Activated T-cell treated with anti-CD3 and anti-CD28 coated beads for 4 hours (primary cell): ENCODE data around the gene RBFOX2.

ENCODE experiments used
- DNase-seq: peaks from one replicate; pipeline ENCODE4 v3.0.0-alpha.2; 2020

RBFOX2 gene

DNA sequence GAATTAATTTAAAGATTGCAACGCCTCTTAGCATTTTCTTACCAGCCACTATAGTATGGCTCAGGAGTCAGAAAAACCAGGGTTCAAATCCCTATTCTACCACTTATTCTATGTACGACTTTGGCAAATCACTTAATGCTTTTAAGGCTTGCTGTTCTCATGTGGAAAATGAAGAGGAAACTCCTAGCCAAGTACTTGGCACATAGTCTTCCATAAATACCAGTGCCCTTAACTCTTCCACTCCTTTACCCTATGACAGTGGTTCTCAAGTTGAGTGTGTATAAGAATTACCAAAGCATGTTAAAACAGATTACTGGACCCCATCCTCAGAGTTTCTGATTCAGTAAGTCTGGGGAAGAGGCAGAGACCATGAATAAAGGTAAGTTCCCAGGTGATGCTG lies 107.6 kb downstream of the RBFOX2 start:
- DNase-seq: no peak

DNA sequence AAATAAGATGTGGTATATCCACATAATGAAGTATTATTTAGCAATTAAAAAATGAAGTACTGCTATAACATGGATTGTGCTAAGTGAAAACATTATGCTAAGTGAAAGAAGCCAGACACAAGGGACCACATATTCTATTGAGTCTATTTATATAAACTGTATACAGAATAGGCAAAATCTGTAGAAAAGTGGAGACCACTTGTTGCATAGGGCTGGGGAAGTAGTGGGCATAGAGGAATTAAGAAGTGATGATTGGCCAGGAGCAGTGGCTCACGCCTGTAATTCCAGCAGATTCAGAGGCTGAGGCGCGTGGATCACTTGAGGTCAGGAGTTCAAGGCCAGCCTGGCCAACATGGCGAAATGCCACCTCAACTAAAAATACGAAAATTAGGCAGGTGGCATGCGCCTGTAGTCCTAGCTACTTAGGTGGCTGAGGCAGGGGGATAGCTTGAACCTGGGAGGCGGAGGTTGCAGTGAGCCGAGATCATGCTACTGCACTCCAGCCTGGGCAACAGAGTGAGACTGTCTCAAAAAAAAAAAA lies 109.6 kb downstream of the RBFOX2 start:
- no peak for DNase-seq

DNA sequence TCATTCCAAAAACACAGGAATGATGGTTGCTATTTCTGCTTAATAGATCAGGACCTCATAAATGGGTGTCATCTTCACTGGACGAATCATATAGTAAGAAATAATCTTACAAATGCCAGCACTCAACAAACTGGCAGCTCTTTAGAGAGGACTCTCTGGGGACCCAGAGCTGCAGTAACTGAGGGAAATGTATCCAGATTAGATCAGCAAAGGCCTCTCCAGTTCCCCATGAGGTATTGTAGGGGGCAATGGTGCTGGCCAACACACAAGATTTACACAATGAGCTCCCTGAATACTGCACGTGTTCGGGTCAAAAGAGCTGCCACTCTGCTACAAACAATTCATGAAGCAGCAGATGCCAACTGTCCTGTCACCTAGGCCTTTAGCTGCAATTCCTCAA lies 110.2 kb downstream of the RBFOX2 start:
- no peak for DNase-seq

DNA sequence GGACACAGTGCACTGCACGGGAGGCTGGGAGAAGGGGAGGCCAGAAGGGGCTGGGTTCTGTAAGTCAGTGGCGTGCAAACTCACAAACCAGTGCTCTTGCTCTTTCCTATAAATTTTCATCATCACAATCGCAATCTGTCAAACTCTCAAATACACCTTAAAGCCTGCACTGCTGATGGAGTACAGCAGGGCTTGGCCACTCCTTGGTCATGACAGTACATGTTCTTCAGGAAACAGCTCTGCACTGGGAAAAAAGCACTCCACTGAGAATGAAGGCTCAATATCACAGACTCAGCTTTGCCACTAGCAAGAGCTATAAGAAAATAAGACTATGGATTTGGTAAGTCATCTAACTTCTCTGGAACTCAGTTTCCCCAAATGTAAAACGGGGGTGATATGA lies 111.0 kb downstream of the RBFOX2 start:
- DNase-seq: no peak

DNA sequence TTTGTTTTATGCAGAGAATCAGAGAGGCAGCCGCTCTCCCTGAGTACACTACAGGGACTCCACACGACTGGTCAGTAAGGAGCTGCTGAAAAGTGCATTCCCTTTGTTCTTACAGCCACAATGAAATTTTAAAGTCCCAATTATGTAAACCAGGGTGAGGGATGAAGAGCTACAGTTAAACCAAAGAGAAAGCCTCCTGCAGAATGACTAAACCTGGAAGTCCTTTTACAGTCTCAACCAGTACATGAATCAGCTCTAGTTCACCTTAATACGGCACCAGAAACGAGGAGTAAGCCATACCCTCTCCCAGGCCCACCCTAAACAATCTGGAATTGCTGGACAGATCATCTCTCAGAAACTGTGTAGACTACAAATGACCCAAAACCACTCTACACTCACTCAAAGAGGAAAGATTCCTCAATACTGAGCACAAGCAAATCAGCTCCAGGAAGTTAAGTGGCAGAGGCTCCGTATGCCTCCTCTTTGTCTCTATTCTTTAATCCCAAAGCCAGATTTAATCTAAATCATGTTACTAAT lies 113.1 kb downstream of the RBFOX2 start:
- no peak for DNase-seq

DNA sequence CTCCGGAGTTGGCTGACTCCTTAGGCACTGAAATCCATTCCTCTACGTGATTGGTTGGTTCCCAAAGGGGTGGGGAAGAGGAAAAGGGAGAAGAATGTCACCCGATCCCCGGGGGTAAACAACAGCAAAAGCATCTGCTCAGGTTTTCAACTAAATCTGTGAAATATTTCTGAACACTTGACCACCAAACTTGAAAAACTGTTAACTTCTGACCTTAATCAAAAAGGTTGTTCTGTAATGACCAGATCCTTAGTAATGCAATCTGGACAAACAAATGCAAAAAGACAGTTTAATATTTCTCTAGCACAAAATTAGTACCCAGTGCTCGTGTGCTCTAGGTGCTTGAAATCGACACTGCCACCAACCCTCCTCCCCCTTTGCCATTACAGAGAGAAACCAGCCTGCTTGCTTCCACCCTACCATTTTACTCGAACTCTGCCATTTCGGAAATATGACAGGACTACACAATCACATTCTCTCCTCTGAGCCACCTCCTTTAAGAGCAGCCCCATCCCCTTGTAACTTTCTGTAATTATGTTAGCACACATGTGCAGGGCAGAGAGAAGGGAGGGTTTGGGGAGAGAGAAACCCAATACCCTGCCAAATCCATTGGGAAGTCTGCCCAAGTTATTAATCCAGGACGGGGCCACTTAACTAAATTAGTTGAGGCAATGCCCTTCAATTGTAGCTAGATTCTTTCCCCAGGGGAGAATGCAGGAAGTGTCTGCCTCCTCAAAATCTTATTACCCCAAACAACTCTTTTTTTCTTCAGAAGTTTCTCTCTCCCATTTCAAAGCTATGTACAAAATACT lies 113.8 kb downstream of the RBFOX2 start:
- no peak for DNase-seq

DNA sequence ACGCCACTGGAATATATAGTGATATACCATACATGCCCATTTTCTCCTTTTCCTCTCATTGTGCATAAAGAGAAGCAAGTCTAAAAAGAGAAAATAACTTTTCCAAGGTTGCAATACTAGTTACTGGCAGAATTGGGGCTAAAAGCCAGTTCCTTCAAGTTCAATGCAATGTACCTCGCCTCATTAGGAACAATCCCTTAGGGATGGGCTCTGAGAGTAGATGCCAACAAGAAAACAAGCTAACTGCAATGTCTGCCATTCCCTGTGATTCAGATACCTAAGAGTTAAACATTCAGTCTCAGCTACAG lies 114.3 kb downstream of the RBFOX2 start:
- DNase-seq: no peak

DNA sequence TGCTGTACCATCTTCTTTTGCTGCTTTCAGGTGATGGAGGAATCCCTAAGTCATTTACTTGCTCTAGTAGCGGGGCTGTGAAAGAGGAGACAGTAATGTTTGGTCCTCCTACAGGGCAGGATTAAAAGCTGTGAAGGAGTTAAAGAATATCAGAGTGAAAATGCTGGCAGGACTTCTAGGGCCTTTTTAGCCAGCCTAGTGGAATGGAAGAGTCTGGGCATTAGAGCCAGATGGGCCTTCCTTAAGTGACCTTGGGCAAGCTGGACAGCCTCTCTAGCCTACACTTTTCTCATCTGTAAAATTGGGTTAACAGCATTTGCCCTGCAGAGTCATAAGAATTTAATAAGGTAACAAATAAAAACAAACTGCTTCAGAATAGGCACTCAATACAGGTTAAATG lies 114.7 kb downstream of the RBFOX2 start:
- DNase-seq: no peak

DNA sequence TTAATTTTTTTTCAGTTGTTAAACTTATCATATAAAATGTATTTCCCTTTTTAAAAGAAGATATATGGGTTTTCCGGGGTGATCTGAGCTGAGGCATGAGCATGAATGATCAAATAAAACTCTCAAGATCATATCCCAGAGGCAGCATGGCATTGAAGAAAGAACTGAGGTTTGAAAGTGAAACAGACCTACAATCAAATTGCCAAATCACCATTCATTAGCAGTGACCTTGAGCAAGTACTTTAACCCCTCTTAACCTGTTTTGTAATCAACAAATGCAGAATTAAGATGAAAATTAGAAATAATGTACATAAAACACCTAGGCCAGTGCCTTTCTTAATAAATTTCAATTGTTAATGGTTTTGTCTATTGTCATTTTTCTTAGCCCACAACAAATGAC lies 116.0 kb downstream of the RBFOX2 start:
- no peak for DNase-seq

DNA sequence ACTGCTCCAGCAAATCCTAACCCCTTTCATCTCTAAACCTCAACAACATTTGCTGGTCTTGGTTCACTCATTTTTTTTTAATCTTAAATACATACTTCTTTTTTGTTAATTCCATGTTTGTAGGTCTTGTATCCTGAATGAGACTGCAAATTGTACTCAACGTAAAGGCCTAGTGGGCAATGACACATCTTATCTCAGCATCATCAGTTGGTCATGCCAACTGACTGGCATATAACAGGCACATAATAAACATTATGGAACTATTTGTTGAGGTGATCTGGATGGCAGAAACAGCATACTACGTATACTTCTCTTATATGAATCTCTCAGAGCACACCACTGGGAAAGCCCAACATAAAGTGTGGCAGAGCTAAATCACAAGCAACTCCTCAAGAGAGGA lies 116.7 kb downstream of the RBFOX2 start:
- no peak for DNase-seq

DNA sequence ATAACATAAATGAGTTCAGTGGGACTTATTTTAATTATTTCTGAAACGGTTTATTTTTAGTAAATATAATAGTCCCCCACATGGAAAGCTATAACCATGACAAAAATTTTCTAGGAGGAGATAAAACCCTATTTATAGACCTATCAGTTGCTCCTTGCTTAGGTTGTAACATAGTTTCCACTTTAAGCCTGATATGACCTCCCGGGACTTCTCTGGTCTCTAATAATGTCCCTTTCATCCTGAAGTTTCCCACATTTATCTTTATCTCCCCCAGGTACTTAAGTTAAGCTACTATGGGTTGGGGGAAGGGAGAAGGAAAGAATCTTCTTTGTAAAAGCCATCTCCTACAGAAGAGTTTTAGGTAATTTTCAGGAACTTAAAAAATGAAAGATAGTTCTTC lies 117.7 kb downstream of the RBFOX2 start:
- no peak for DNase-seq

DNA sequence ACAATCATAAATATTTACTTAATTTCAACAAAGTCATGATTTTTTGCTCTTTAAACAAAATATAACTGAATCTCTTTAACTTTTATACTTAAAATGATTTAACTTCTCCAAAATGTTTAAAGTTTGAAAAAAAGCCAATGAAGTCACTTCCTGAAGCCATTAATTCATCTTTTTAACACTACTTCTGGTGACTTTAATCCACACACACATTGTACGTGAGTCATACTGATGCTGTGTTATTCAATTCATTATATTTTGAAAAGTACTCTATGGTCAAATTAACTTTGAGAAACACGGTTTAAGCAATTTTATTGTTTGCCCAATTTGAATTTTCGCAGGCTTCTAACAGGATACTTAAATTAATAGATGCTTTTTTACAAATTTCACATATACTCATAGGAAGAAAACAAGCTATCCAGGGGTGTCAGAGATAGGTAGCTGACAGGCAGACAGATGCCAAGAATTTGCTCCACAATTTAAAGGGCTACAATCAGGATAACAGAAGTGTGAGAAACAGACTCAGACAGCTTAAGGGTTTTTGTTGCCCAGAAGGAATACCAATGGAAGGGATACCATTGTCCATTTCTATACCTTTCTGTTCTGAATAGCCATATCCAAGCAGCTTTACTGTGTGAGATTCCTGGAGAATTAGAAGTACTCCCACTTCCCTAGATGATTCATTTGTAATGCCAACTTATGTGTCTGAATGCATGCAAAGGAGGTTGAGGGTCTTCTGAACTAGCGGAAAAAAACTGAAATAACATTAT lies 118.4 kb downstream of the RBFOX2 start:
- no peak for DNase-seq

DNA sequence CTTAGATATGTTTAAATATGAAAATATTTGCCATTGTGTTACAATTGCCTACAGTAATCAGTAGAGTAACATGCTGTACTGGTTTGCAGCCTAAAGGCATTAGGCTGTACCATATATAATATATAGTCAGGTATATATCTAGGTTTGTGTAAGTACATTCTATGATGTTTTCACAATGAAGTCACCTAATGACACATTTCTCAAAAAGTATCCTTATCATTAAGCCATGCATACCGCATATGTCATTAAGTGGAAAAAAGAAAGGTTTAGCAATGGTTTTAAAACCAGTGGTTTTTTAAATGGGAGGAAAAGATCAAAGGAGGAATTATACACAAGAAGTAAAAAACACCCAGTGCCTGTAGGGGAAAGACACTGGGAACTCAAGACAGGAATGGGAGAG lies 122.7 kb downstream of the RBFOX2 start:
- DNase-seq: no peak

DNA sequence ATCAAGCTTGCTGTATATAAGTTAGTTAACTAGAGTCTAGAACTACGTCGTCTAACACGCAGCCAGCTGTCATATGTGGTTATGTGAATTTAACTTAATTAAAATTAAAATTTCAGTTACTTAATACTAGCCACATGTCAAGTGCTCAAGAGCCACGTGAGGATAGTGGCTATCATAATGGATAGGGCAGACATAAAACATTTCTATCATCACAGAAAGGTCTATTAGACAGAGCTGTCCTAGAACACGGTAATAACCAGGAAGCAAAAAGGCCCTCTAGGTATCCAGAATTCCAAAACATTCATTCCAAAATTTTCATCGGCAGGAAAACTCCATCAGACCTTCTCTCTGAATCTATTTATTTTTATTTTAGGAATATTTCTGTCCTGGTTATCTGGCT lies 123.9 kb downstream of the RBFOX2 start:
- no peak for DNase-seq

DNA sequence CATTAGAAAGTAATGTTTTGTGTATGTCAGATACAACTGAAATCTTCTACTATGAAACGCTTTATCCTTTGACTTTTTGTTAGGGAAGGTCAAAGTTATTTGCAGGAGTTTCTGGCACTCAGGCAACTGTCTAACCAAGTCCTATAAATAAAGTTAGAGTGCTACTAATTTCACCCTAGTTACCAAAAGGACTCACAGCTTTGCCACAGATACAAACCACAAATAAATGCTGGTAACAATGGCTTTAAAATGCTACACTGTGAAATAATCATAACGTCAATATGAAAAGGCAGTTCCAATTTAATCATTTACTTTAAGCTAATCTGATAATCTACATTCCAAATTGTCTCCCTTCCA lies 124.3 kb downstream of the RBFOX2 start:
- DNase-seq: no peak

DNA sequence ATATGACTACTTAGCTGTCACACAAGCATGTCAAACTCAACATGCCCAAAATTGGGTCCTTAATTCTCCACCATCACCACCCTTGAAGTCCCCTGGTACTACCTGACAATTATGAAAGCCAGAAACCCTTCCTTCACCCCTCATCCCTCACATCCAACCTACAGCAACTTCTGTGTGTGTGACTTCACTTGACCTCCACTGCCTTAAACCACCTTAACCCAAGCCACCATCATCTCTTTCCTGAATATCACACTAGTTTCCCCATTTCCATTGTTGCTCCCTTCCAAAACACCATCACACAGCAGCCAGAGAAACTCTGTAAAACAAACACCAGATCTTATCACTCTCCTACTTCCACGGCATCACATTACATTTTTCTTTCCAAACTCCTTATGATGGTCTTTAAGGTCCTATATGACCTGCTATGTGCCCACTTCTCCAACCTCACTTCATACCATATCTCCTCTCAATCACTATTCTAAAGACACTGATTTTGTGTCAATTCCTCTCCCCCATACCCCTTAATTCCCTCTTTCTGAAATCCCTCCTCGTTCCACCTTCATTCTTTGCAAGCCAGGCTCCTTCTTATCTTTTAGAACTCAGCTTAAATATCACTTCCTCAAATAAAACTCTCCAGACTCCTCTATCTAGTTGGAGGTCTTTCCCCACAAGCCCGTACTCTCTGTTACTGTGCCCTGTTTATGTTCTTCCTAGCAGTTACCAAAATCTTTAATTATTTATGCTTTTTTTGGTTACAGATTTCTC lies 124.9 kb downstream of the RBFOX2 start:
- no peak for DNase-seq

DNA sequence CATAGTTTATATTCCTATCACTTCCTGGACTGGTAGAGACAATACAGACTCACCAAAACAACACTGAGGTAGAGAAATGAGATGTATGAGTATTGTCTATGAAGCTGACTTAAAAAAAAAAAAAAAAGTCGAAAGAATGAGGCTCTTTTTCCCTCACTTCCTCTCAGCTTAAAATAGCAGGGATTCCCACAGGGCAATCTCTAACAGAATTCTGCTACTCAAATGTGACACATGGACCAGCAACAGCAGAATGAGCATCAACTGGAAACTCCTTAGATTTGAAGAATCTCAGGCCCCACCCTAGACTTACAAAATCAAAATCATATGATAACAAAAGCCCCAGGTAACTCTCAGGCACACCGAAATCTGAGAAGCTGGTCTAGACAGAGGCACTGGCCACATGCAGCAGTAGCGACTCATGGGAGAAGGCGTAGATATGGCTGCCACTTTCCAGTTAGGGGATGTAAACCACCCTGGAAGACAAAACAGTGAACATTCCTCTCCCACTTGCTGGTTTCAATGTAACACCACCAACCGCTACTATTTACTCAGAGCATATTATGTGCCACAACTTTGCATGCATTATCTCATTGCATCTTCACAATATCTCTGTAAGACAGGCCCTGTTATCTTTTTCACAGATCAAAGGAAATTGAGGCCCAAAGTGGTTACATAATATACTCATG lies 128.0 kb downstream of the RBFOX2 start:
- DNase-seq: no peak

DNA sequence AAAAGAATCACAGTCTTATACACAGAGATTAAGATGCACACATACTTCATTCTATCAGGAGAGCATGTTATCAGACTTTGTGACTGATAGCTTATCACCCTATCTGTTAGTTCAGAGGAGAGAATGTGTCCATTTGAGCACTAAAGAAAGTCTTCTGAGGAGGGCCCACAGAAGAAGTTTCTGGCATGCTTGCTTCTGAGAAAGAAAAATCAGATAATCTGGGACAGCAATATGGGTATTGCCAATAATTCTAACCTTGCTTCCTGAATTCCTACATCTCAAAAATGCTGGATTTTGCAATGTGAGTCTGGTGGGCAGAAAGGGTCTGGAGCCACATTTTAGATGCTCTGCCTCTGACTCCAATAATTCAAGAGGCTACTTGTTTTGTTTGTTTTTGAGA lies 128.9 kb downstream of the RBFOX2 start:
- DNase-seq: no peak

DNA sequence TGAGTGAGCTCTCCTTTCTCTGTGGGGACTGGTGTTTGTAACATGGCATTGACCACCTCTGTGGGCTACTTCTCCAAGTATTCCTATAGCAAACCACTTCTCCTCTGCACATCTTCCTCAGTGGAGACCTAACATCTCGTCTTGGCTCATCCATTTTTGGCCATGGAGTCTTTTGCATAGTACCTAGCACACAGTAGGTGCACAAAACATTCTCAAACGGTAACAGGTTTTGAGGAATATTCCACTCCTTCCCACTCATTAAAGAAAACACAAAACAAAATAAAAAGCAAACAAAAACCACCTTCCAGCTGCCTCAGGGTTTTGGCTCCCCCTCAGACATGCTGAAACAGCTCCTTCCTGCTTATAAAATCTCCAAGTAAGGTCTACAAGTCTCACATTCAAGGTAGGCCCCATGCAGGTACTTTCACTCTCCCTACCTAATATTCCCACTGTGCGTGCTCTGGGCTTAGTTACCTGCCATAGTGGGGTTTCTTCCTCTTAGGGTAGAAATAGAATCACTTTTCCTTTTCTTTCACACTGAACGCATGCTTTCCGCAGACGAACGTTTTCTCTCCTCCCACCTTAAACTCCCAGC lies 132.4 kb downstream of the RBFOX2 start:
- DNase-seq: no peak

DNA sequence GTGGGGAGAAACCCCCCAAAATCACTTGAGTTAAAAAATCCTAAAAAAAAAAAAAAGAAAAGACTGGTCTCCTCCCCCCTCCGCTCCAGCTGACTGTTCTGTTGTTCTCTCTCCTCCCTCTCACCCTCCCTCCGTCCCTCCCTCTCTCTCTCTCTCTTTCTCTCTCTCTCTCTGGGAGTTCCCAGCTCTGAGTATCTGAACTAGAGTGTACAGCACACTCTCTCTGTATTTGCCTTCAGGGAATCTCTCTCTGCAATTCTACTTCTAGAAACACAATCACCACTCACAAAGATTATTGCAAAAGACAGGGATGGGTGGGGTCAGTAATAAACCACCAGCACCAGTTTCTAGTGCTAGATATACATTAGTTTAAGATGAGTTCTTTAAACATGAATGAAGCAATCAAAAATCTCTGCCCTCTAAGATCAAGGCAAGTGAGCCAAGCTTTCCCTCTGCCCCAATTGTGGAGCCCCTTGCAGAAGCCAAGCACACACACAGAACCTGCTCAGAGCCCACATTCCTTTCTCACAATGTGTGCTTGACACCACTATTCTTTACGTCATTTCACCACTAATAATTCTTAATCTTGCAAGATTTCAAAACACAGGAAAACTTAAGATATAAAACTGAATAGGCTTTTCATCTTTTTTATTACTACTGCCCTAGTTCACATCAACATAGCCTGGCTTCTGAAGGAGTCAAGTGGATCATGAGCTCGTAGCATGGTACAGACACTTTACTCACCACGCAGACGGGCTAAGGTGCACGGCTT lies 133.5 kb downstream of the RBFOX2 start:
- DNase-seq: no peak

DNA sequence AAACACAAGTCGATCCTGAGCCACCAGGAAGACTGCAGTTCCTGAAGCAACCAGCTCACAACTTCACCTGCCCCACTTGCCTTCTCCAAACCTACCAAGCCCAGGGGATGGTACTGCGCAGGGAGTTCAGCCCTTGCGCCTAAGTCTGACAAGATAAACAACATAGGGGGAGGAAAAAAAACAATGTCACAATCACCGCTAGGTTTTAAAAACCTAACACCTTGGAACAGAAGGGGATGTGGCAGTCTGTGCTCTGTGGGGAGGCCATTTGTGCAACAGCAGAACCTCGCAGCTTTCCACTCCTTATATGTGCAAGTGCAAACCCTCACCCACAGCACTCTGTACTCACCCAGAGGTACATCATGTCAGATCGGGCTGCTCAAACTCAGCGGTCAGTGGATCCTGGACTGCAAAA lies 134.2 kb downstream of the RBFOX2 start:
- no peak for DNase-seq

DNA sequence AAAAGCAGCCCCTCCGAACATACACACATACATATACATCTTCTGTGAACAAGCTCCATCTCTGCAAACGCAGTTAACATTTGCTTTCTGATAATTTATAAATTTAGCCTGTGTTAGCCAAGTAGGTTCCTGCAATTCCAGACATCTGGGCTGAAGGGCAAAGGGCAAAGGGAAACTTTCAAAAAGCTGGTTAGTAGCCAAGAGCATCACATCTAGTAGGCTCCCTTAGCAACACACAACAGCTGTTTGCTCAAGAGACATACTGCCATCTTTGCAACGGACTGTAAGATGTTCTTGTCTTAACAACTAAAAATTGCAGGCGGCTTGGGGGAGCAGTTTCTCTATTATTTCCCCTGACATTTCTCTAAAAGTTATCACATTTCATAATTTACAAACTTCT lies 134.9 kb downstream of the RBFOX2 start:
- DNase-seq: no peak
